ENCODE data around the gene GPR141. TPM values are rescaled to one million over a fixed set of nuclear protein-coding genes. Genes with fewer than 3 reads are reported as not detected.

Gene GPR141
- polyA plus RNA-seq, 1 donor (not counting 4 experiments of a cell fraction or from before 2014, with no cell fraction given) = not detected

DNA sequence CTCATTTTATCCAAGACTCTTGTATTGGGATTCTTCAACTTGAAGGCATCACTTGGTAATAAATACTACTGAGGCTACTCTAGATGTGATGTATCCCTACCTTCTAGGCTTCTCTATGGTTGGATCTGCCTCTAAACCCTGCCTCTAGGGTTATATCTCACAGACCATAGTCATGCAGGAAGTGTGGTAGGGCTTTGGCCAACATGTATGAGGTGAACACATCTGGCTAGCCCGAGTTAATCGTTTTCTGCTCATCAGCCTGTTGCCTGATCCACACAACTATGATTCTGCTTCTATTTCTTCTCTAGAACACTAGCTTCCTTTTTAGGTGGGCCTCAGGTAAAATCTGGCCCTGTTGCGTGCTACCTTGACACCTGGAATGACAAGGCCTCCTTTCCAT lies 86.2 kb downstream of the GPR141 start:
- Histone ChIP-seq H3K9me3 (ENCODE audit: control insufficient read depth, low read depth, low read length) (no peaks in the 10 kb centered on the region), H3K9ac (ENCODE audit: control insufficient read depth, extremely low read depth, insufficient read depth, low read length) (no peak overlapping the region), H4K20me1 (ENCODE audit: control insufficient read depth, extremely low read depth, insufficient read depth, low read length) (no peaks in the 10 kb centered on the region), H3K27me3 (ENCODE audit: control insufficient read depth, extremely low read depth, insufficient read depth, low read length) (no peaks in the 10 kb centered on the region), H3K9me1 (ENCODE audit: control insufficient read depth, extremely low read depth, insufficient read depth, low read length) (no peaks in the 10 kb centered on the region), H3K79me2 (ENCODE audit: control insufficient read depth, insufficient read depth, low read length) (no peaks in the 10 kb centered on the region), H3K36me3 (ENCODE audit: control insufficient read depth in 2 of 2, extremely low read depth in 1 of 2, insufficient read depth in 2 of 2, low read length in 2 of 2) (no peaks in the 10 kb centered on the region), H3K4me2 (ENCODE audit: control insufficient read depth, extremely low read depth, insufficient read depth, low read depth, low read length) (no peak overlapping the region), H3K27ac (ENCODE audit: control insufficient read depth, insufficient read depth, low read length) (no peak overlapping the region), H2AFZ (ENCODE audit: control insufficient read depth, low read length) (no peak overlapping the region), H3K4me1 (ENCODE audit: control insufficient read depth, extremely low read depth, insufficient read depth, low read length) (no peaks in the 10 kb centered on the region), H3K4me3 (ENCODE audit: control insufficient read depth in 2 of 3, extremely low read depth in 1 of 3, insufficient read depth in 2 of 3, low read depth in 1 of 3, low read length in 3 of 3) (no peak overlapping the region)
- FAIRE-seq (no peak), DNase-seq (ENCODE audit: low read depth, low spot score) (no peak)
- TF ChIP-seq, protein P1, sequence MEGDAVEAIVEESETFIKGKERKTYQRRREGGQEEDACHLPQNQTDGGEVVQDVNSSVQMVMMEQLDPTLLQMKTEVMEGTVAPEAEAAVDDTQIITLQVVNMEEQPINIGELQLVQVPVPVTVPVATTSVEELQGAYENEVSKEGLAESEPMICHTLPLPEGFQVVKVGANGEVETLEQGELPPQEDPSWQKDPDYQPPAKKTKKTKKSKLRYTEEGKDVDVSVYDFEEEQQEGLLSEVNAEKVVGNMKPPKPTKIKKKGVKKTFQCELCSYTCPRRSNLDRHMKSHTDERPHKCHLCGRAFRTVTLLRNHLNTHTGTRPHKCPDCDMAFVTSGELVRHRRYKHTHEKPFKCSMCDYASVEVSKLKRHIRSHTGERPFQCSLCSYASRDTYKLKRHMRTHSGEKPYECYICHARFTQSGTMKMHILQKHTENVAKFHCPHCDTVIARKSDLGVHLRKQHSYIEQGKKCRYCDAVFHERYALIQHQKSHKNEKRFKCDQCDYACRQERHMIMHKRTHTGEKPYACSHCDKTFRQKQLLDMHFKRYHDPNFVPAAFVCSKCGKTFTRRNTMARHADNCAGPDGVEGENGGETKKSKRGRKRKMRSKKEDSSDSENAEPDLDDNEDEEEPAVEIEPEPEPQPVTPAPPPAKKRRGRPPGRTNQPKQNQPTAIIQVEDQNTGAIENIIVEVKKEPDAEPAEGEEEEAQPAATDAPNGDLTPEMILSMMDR (optimal IDR thresholded peaks at IDR 0.05 in 1 of 3, IDR thresholded peaks at IDR 0.05 in 1 of 3, conservative IDR thresholded peaks at IDR 0.05 in 1 of 3; ENCODE audit: extremely low read depth in 1 of 3, insufficient read depth in 2 of 3, low read length in 3 of 3) = no peak
- no peak for TF ChIP-seq EZH2 (IDR thresholded peaks at IDR 0.05; ENCODE audit: low read length)
- dilution Hi-C loops (cut with MboI; ENCODE audit: extremely low pct_ligation_motif_present, low sequenced_read_pairs) = no loop called here

DNA sequence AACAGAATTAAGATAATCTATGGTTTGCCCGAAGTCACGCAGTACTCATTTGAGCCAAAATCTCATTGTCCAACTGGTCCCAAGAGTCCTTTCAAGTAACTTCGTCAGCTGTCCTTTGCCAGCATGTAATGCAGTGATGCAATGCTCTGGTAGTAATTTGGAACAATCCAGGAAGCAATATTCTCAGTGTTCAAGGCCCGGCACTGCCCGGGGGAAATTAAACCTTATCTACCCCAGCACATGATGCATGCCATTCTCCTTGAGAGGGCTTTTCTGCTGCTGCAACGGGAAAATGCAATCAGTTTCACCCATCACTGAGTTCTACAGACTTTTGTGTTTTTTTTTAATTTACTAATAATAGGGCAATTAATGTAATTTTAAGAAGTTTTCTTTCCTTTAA lies 87.3 kb downstream of the GPR141 start:
- FAIRE-seq (no peak), DNase-seq (ENCODE audit: low read depth, low spot score) (no peak)
- H3K27me3 ChIP-seq (ENCODE audit: control insufficient read depth, extremely low read depth, insufficient read depth, low read length) = no peaks in the 10 kb centered on the region
- no peaks in the 10 kb centered on the region for H3K9me3 ChIP-seq (ENCODE audit: control insufficient read depth, low read depth, low read length)
- no peak overlapping the region for H3K4me3 ChIP-seq (ENCODE audit: control insufficient read depth in 2 of 3, extremely low read depth in 1 of 3, insufficient read depth in 2 of 3, low read depth in 1 of 3, low read length in 3 of 3)
- dilution Hi-C loops (cut with MboI; ENCODE audit: extremely low pct_ligation_motif_present, low sequenced_read_pairs) = no loop called here
- no peaks in the 10 kb centered on the region for H3K36me3 ChIP-seq (ENCODE audit: control insufficient read depth in 2 of 2, extremely low read depth in 1 of 2, insufficient read depth in 2 of 2, low read length in 2 of 2)
- no peaks in the 10 kb centered on the region for H4K20me1 ChIP-seq (ENCODE audit: control insufficient read depth, extremely low read depth, insufficient read depth, low read length)
- no peak overlapping the region for H2AFZ ChIP-seq (ENCODE audit: control insufficient read depth, low read length)
- H3K79me2 ChIP-seq (ENCODE audit: control insufficient read depth, insufficient read depth, low read length) = no peaks in the 10 kb centered on the region
- no peak overlapping the region for H3K9ac ChIP-seq (ENCODE audit: control insufficient read depth, extremely low read depth, insufficient read depth, low read length)
- no peaks in the 10 kb centered on the region for H3K4me1 ChIP-seq (ENCODE audit: control insufficient read depth, extremely low read depth, insufficient read depth, low read length)
- TF ChIP-seq, protein P1 (optimal IDR thresholded peaks at IDR 0.05 in 1 of 3, IDR thresholded peaks at IDR 0.05 in 1 of 3, conservative IDR thresholded peaks at IDR 0.05 in 1 of 3; ENCODE audit: extremely low read depth in 1 of 3, insufficient read depth in 2 of 3, low read length in 3 of 3) = no peak
- no peak for TF ChIP-seq EZH2 (IDR thresholded peaks at IDR 0.05; ENCODE audit: low read length)
- H3K27ac ChIP-seq (ENCODE audit: control insufficient read depth, insufficient read depth, low read length) = no peak overlapping the region
- H3K4me2 ChIP-seq (ENCODE audit: control insufficient read depth, extremely low read depth, insufficient read depth, low read depth, low read length) = no peak overlapping the region
- H3K9me1 ChIP-seq (ENCODE audit: control insufficient read depth, extremely low read depth, insufficient read depth, low read length) = no peaks in the 10 kb centered on the region

Data from keratinocyte (primary cell).